Caco-2 (cell line): ENCODE measurements around the gene DIP2A. TPM values are rescaled to one million over a fixed set of nuclear protein-coding genes. Genes with fewer than 3 reads are reported as not detected.

Experiments used
- BruUV-seq: library from RNA; stranded (reverse); fragments of 400-500 nt; replicated peaks from 2 replicates; lab custom pipeline; 2021; lab: Mats Ljungman, UMichigan
- CTCF ChIA-PET: fragments of 300-600 bp; sonication (Branson Sonifier 250); formaldehyde crosslinking; loops from one replicate; lab custom pipeline; 2022; ENCODE audit warnings: antibody characterized with exemption; lab: Charles Lee
- POLR2A ChIA-PET: fragments of 300-600 bp; sonication (Branson Sonifier 250); formaldehyde crosslinking; loops from one replicate; lab custom pipeline; 2022; ENCODE audit warnings: antibody characterized with exemption; lab: Charles Lee
- DNase-seq, 2 experiments: peaks; one replicate each; pipeline versions ENCODE4 v3.0.0 to v3.0.0-alpha.2; 2020 to 2022
- H3K27me3 ChIP-seq: replicated peaks from 2 replicates; pipeline ENCODE4 v1.6.0; 2011; ENCODE audit warnings: low read length; ENCODE audit not compliant: control insufficient read depth, insufficient read depth
- H3K36me3 ChIP-seq: 2 replicates; pipeline ENCODE4 v1.5.1; 2011; ENCODE audit warnings: low read length; ENCODE audit not compliant: control insufficient read depth, insufficient read depth
- H3K4me1 ChIP-seq: fragments of 250-450 bp; sonication (Bioruptor Pico); 2 replicates; pipeline ENCODE4 v1.5.1; 2020; ENCODE audit warnings: mild to moderate bottlenecking
- H3K4me3 ChIP-seq: 2 replicates; pipeline ENCODE4 v1.5.1; 2011; ENCODE audit warnings: low read depth, mild to moderate bottlenecking, control low read depth, low read length
- H3K9me3 ChIP-seq: fragments of 250-450 bp; sonication (Bioruptor Pico); 2 replicates; pipeline ENCODE4 v1.5.1; 2020; ENCODE audit warnings: mild to moderate bottlenecking, moderate library complexity
- H3K27ac Mint-ChIP-seq: one replicate; pipeline ENCODE4 v1.8.0; 2022; ENCODE audit warnings: mixed read lengths; ENCODE audit not compliant: unreplicated experiment
- H3K27me3 Mint-ChIP-seq: one replicate; pipeline ENCODE4 v1.8.0; 2022; ENCODE audit warnings: mixed read lengths; ENCODE audit not compliant: insufficient read depth, unreplicated experiment
- H3K36me3 Mint-ChIP-seq: one replicate; pipeline ENCODE4 v1.8.0; 2022; ENCODE audit warnings: mild to moderate bottlenecking, mixed read lengths; ENCODE audit not compliant: insufficient read depth, unreplicated experiment
- H3K4me1 Mint-ChIP-seq: one replicate; pipeline ENCODE4 v1.8.0; 2022; ENCODE audit warnings: low read depth, mixed read lengths; ENCODE audit not compliant: unreplicated experiment
- H3K4me3 Mint-ChIP-seq: one replicate; pipeline ENCODE4 v1.8.0; 2022; ENCODE audit warnings: mild to moderate bottlenecking, moderate library complexity, mixed read lengths; ENCODE audit not compliant: unreplicated experiment
- H3K9me3 Mint-ChIP-seq: one replicate; pipeline ENCODE4 v1.8.0; 2022; ENCODE audit warnings: mixed read lengths; ENCODE audit not compliant: unreplicated experiment
- CTCF ChIP-seq, 2 experiments: fragments of 200-600 bp in 1 of 2; IDR thresholded peaks; 1 replicate in 1 of 2; 2 replicates in 1 of 2; pipeline versions ENCODE4 v1.5.1 to v1.8.0; 2011 to 2022; ENCODE audit warnings: antibody characterized with exemption in 1 of 2, control low read depth in 1 of 2, inconsistent platforms in 1 of 2, low read depth in 1 of 2, low read length in 1 of 2, mild to moderate bottlenecking in 1 of 2, moderate library complexity in 1 of 2; ENCODE audit not compliant: insufficient read depth in 1 of 2, severe bottlenecking in 1 of 2, unreplicated experiment in 1 of 2
- intact Hi-C: fragments of 100-400 bp; cut with micrococcal nuclease; formaldehyde crosslinking; loops from one replicate; pipeline ENCODE4 v1.10.0; 2022; ENCODE audit not compliant: unreplicated experiment
- total RNA-seq: library from RNA; stranded (reverse); gene quantifications from 2 replicates; pipeline ENCODE4 v1.2.3, GENCODE V29; 2022

DIP2A gene
- total RNA-seq, 1 experiment from 2014 or later = 44.6 TPM

GRCh38 chr21:46509741-46510502 lies 51.2 kb downstream of the DIP2A start:
- Mint-ChIP-seq H3K27ac (no peak overlapping the region), H3K4me1 (no peaks in the 10 kb centered on the region), H3K27me3 (no peaks in the 10 kb centered on the region), H3K36me3 (peaks cover 60% of the 10 kb centered on the region), H3K4me3 (no peak overlapping the region), H3K9me3 (no peaks in the 10 kb centered on the region)
- no peak for DNase-seq
- ChIA-PET CTCF (interaction anchor here (0.7 kb wide), 1 partner anchor 8 kb away, joined by 6 read pairs; no protein-coding TSS in a partner anchor), POLR2A (no interaction called here)
- no peak overlapping the region for H3K4me3 ChIP-seq
- intact Hi-C loops = no loop called here
- no peaks in the 10 kb centered on the region for H3K27me3 ChIP-seq
- no peak for TF ChIP-seq CTCF (IDR thresholded peaks at IDR 0.05; ENCODE audit: insufficient read depth in 1 of 2, low read depth in 1 of 2, low read length in 1 of 2, severe bottlenecking in 1 of 2, unreplicated experiment in 1 of 2)
- H3K4me1 ChIP-seq = no peaks in the 10 kb centered on the region
- no peaks in the 10 kb centered on the region for H3K36me3 ChIP-seq
- no peaks in the 10 kb centered on the region for H3K9me3 ChIP-seq
- BruUV-seq = no TSS peak

GRCh38 chr21:46515109-46515508 lies 56.4 kb downstream of the DIP2A start:
- peaks cover 56% of the 10 kb centered on the region for H3K36me3 Mint-ChIP-seq
- H3K4me3 Mint-ChIP-seq = no peak overlapping the region
- BruUV-seq = no TSS peak
- no peaks in the 10 kb centered on the region for H3K36me3 ChIP-seq
- POLR2A ChIA-PET = no interaction called here
- no peaks in the 10 kb centered on the region for H3K4me1 ChIP-seq
- no peak for TF ChIP-seq CTCF (IDR thresholded peaks at IDR 0.05; ENCODE audit: insufficient read depth in 1 of 2, low read depth in 1 of 2, low read length in 1 of 2, severe bottlenecking in 1 of 2, unreplicated experiment in 1 of 2)
- H3K9me3 Mint-ChIP-seq = no peaks in the 10 kb centered on the region
- H3K4me1 Mint-ChIP-seq = no peaks in the 10 kb centered on the region
- H3K27ac Mint-ChIP-seq = no peak overlapping the region
- intact Hi-C loops = no loop called here
- DNase-seq = no peak
- no peaks in the 10 kb centered on the region for H3K9me3 ChIP-seq
- H3K27me3 Mint-ChIP-seq = no peaks in the 10 kb centered on the region
- H3K4me3 ChIP-seq = no peak overlapping the region
- H3K27me3 ChIP-seq = no peaks in the 10 kb centered on the region
- CTCF ChIA-PET = no interaction called here

GRCh38 chr21:46516068-46516467 lies 57.4 kb downstream of the DIP2A start:
- no peaks in the 10 kb centered on the region for H3K27me3 Mint-ChIP-seq
- no peak overlapping the region for H3K27ac Mint-ChIP-seq
- DNase-seq = no peak
- CTCF ChIA-PET = no interaction called here
- no peak overlapping the region for H3K4me3 ChIP-seq
- no peak overlapping the region for H3K4me3 Mint-ChIP-seq
- H3K9me3 ChIP-seq = no peaks in the 10 kb centered on the region
- no TSS peak for BruUV-seq
- H3K27me3 ChIP-seq = no peaks in the 10 kb centered on the region
- no peaks in the 10 kb centered on the region for H3K9me3 Mint-ChIP-seq
- peaks cover 57% of the 10 kb centered on the region for H3K36me3 Mint-ChIP-seq
- POLR2A ChIA-PET = no interaction called here
- intact Hi-C loops = no loop called here
- no peaks in the 10 kb centered on the region for H3K4me1 Mint-ChIP-seq
- TF ChIP-seq CTCF (IDR thresholded peaks at IDR 0.05; ENCODE audit: insufficient read depth in 1 of 2, low read depth in 1 of 2, low read length in 1 of 2, severe bottlenecking in 1 of 2, unreplicated experiment in 1 of 2) = no peak
- H3K36me3 ChIP-seq = no peaks in the 10 kb centered on the region
- H3K4me1 ChIP-seq = no peaks in the 10 kb centered on the region
